SU-DHL-6 (cell line): ENCODE data around the gene FSIP1.

Experiments used
- EZH2phosphoT487 ChIP-seq: fragments of 200-600 bp; sonication (generic), shearing (Covaris generic); conservative IDR thresholded peaks from 2 replicates; pipeline ENCODE4 v1.6.1; 2018; ENCODE audit warnings: mild to moderate bottlenecking, antibody characterized with exemption, low read length, moderate library complexity, mixed read lengths
- TF ChIP-seq, protein P1 (sequence below): fragments of 200-600 bp; sonication (generic); IDR thresholded peaks from one replicate; pipeline ENCODE4 v1.5.1; 2017; ENCODE audit warnings: antibody characterized with exemption, mild to moderate bottlenecking, low read length, moderate library complexity; ENCODE audit not compliant: insufficient read depth, poor library complexity, severe bottlenecking

DNA sequence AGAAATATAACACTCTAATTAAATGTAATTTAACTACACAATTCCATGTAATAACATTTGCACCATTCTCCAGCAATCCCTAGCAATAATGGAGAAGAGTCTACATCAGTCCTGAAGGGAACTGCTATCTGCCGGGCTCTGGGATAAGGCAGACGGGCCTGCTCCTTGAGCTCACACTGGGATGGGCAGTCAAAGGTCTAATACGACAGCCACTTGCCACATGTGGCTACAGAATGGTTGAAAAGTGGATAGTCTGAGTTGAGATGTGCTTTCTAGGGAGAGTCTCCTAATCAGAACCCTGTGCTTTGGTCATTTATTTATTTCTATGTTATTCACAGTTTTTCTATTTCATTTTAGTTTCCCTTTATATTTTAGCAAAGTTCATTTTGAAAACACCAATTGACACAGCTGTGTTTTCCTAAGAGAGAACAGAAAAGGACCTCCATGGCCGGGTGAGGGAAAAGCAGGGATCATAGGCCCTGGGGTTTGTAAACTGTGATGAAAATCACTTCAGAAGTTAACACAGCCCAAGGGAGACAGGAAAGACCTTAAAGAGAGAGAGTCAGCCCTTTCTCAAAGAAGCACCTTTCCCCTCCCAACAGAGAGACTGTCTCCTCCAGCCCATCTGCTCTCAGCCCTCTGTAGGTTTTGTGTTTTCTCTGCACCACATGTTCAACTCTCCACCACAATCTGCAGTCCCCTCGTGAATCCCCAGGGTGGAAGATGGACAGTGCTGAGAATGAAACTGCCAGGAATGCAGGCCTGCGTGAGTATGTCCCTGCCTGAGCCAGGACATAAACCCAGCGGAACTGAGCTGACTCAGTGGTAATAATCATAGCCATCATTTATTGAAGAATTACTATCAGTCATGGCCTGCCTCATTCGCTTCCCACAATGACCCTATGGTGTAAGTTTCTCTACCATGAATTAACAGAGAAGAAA is 11.6 kb downstream of the FSIP1 start:
- TF ChIP-seq, protein P1, sequence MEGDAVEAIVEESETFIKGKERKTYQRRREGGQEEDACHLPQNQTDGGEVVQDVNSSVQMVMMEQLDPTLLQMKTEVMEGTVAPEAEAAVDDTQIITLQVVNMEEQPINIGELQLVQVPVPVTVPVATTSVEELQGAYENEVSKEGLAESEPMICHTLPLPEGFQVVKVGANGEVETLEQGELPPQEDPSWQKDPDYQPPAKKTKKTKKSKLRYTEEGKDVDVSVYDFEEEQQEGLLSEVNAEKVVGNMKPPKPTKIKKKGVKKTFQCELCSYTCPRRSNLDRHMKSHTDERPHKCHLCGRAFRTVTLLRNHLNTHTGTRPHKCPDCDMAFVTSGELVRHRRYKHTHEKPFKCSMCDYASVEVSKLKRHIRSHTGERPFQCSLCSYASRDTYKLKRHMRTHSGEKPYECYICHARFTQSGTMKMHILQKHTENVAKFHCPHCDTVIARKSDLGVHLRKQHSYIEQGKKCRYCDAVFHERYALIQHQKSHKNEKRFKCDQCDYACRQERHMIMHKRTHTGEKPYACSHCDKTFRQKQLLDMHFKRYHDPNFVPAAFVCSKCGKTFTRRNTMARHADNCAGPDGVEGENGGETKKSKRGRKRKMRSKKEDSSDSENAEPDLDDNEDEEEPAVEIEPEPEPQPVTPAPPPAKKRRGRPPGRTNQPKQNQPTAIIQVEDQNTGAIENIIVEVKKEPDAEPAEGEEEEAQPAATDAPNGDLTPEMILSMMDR: no peak
- TF ChIP-seq EZH2phosphoT487: no peak
